SK-N-SH (cell line): ENCODE measurements around the gene FRS3. TPM values are rescaled to one million over a fixed set of nuclear protein-coding genes. Genes with fewer than 3 reads are reported as not detected.

Experiments used
- CTCF ChIA-PET: fragments of 300-600, 350-600 bp; formaldehyde crosslinking; extraction: SDS; loops from one replicate; lab custom pipeline; 2021; lab: Yijun Ruan, JAX
- POLR2A ChIA-PET: fragments of 350-600 bp; sonication (Branson Sonifier 250); formaldehyde crosslinking; extraction: SDS; loops from one replicate; lab custom pipeline; 2020; ENCODE audit warnings: antibody characterized with exemption, inconsistent platforms; lab: Yijun Ruan, JAX
- DNase-seq: peaks from one replicate; pipeline ENCODE4 v3.0.0; 2012
- H2AFZ ChIP-seq: fragments of 200-600 bp; sonication (generic); 2 replicates; pipeline ENCODE4 v1.8.1; 2016; ENCODE audit warnings: antibody characterized with exemption, mild to moderate bottlenecking, low read depth
- H3F3A ChIP-seq: fragments of 200-600 bp; sonication (generic); replicated peaks from 2 replicates; pipeline ENCODE3; 2016; ENCODE audit warnings: antibody characterized with exemption, mild to moderate bottlenecking; ENCODE audit not compliant: insufficient read depth
- H3K27ac ChIP-seq, 2 experiments: fragments of 200-500 bp in 1 of 2; fragments of 200-600 bp in 1 of 2; sonication (Bioruptor generic) in 1 of 2; sonication (generic), shearing (Covaris generic) in 1 of 2; 2 replicates each; pipeline versions ENCODE4 v1.5.1 to v1.6.1; 2014 to 2016; ENCODE audit warnings: low read depth in 2 of 2, inconsistent platforms in 1 of 2, low read length in 1 of 2, mild to moderate bottlenecking in 1 of 2, mixed read lengths in 1 of 2
- H3K27me3 ChIP-seq: fragments of 200-600 bp; sonication (generic), shearing (Covaris generic); 2 replicates; pipeline ENCODE4 v1.6.1; 2016; ENCODE audit warnings: mixed run types; ENCODE audit not compliant: insufficient read depth
- H3K36me3 ChIP-seq, 2 experiments: fragments of 200-500 bp in 1 of 2; fragments of 200-600 bp in 1 of 2; sonication (Bioruptor generic) in 1 of 2; sonication (generic) in 1 of 2; replicated peaks in 1 of 2; 2 replicates each; pipeline versions ENCODE3 to v1.5.1; 2014 to 2016; ENCODE audit warnings: low read length in 1 of 2, mild to moderate bottlenecking in 1 of 2; ENCODE audit not compliant: insufficient read depth in 2 of 2, control insufficient read depth in 1 of 2
- H3K4me1 ChIP-seq, 2 experiments: fragments of 200-500 bp in 1 of 2; fragments of 200-600 bp in 1 of 2; sonication (Bioruptor generic) in 1 of 2; sonication (generic), shearing (Covaris generic) in 1 of 2; 2 replicates each; pipeline versions ENCODE4 v1.5.1 to v1.6.1; 2014 to 2016; ENCODE audit warnings: low read depth in 1 of 2, low read length in 1 of 2, mixed run types in 1 of 2; ENCODE audit not compliant: insufficient read depth in 2 of 2, control insufficient read depth in 1 of 2
- H3K4me2 ChIP-seq: fragments of 200-600 bp; sonication (generic), shearing (Covaris generic); 2 replicates; pipeline ENCODE4 v1.6.1; 2017; ENCODE audit warnings: mixed run types
- H3K4me3 ChIP-seq, 2 experiments: fragments of 200-500 bp in 1 of 2; fragments of 200-600 bp in 1 of 2; sonication (Bioruptor generic) in 1 of 2; sonication (generic), shearing (Covaris generic) in 1 of 2; 2 replicates each; pipeline versions ENCODE4 v1.5.1 to v1.8.1; 2014 to 2016; ENCODE audit warnings: low read depth in 2 of 2, inconsistent platforms in 1 of 2, low read length in 1 of 2, mild to moderate bottlenecking in 1 of 2, mixed read lengths in 1 of 2, moderate library complexity in 1 of 2
- H3K79me2 ChIP-seq: fragments of 200-600 bp; sonication (generic); 2 replicates; pipeline ENCODE4 v1.8.1; 2017; ENCODE audit warnings: mild to moderate bottlenecking; ENCODE audit not compliant: insufficient read depth
- H3K9ac ChIP-seq: fragments of 200-600 bp; sonication (generic); 2 replicates; pipeline ENCODE4 v1.6.1; 2017; ENCODE audit warnings: mixed run types
- H3K9me2 ChIP-seq: fragments of 200-600 bp; sonication (generic); 2 replicates; pipeline ENCODE4 v1.6.1; 2017; ENCODE audit warnings: mixed run types
- H3K9me3 ChIP-seq: fragments of 200-600 bp; sonication (generic); 2 replicates; pipeline ENCODE4 v1.6.1; 2017; ENCODE audit warnings: mixed run types, mild to moderate bottlenecking, moderate library complexity
- H4K20me1 ChIP-seq: fragments of 200-600 bp; sonication (generic); 2 replicates; pipeline ENCODE4 v1.6.1; 2017; ENCODE audit warnings: mild to moderate bottlenecking, mixed run types; ENCODE audit not compliant: insufficient read depth
- CHD2 ChIP-seq: fragments of 150-350 bp; IDR thresholded peaks from 2 replicates; pipeline ENCODE4 v1.6.1; 2018; ENCODE audit warnings: low read length; ENCODE audit not compliant: partially characterized antibody
- CTCF ChIP-seq: fragments of 200-600 bp; sonication (generic); IDR thresholded peaks from 2 replicates; pipeline ENCODE4 v1.6.1; 2017; ENCODE audit warnings: antibody characterized with exemption, mild to moderate bottlenecking, moderate library complexity
- ELF1 ChIP-seq: IDR thresholded peaks from 2 replicates; pipeline ENCODE4 v1.4.0; 2012
- EZH2phosphoT487 ChIP-seq: fragments of 200-600 bp; sonication (generic); IDR thresholded peaks from 2 replicates; pipeline ENCODE4 v1.6.1; 2017; ENCODE audit warnings: low read depth, mixed run types, mild to moderate bottlenecking, antibody characterized with exemption, moderate library complexity, borderline replicate concordance
- GATA2 ChIP-seq: sonication (generic); formaldehyde crosslinking; IDR thresholded peaks from 2 replicates; pipeline ENCODE4 v1.5.0; 2020; ENCODE audit warnings: mild to moderate bottlenecking, missing genetic modification reagents
- IRF3 ChIP-seq: fragments of 150-350 bp; IDR thresholded peaks from 2 replicates; pipeline ENCODE4 v1.6.1; 2016; ENCODE audit warnings: mild to moderate bottlenecking, low read depth, low read length
- MAX ChIP-seq: IDR thresholded peaks from 2 replicates; pipeline ENCODE4 v1.4.0; 2012; ENCODE audit warnings: low read depth
- MEF2A ChIP-seq: IDR thresholded peaks from 2 replicates; pipeline ENCODE4 v1.4.0; 2012; ENCODE audit warnings: low read depth, borderline replicate concordance
- MXI1 ChIP-seq: IDR thresholded peaks from 2 replicates; pipeline ENCODE4 v1.6.1; 2012; ENCODE audit warnings: mild to moderate bottlenecking, low read depth, low read length, improper control_type of control experiment
- RFX5 ChIP-seq: IDR thresholded peaks from 2 replicates; pipeline ENCODE4 v1.6.1; 2012; ENCODE audit warnings: mild to moderate bottlenecking, improper control_type of control experiment, low read length
- SIN3A ChIP-seq: IDR thresholded peaks from 2 replicates; pipeline ENCODE4 v1.6.1; 2012; ENCODE audit warnings: low read depth, mild to moderate bottlenecking, low read length, moderate library complexity, borderline replicate concordance
- SMC3 ChIP-seq: IDR thresholded peaks from 2 replicates; pipeline ENCODE4 v1.6.1; 2012; ENCODE audit warnings: low read depth, low read length, improper control_type of control experiment
- TCF12 ChIP-seq: IDR thresholded peaks from 2 replicates; pipeline ENCODE4 v1.4.0; 2012
- TEAD4 ChIP-seq: IDR thresholded peaks from 2 replicates; pipeline ENCODE4 v1.4.0; 2012; ENCODE audit warnings: mild to moderate bottlenecking, borderline replicate concordance; ENCODE audit not compliant: insufficient read depth
- USF1 ChIP-seq: IDR thresholded peaks from 2 replicates; pipeline ENCODE4 v1.4.0; 2012; ENCODE audit warnings: low read depth, borderline replicate concordance
- USF2 ChIP-seq: fragments of 150-350 bp; IDR thresholded peaks from 2 replicates; pipeline ENCODE4 v1.6.1; 2017; ENCODE audit warnings: antibody characterized with exemption, low read length, low read depth, borderline replicate concordance
- WGBS: methylation state at CpG from one replicate; pipeline ENCODE4 v1.1.6; 2017; ENCODE audit warnings: low lambda C conversion rate; 5-methylcytosine and 5-hydroxymethylcytosine counted together
- polyA plus RNA-seq, 3 experiments: library from polyadenylated mRNA; depleted of rRNA; stranded (reverse); fragments of >200 nt; gene quantifications; 2 replicates each; pipeline ENCODE4 v1.2.3, GENCODE V29; 2012

Gene FRS3
- polyA plus RNA-seq, 1 of the 3 experiments (the other 2 are of a cell fraction): 8.6 TPM

- Histone ChIP-seq H3K9me2 (no peaks in the 10 kb centered on the region), H3K27ac (no peak overlapping the region), H3K9me3 (no peaks in the 10 kb centered on the region)
- TF ChIP-seq USF2 (no peak), USF1 (no peak), TCF12 (no peak), SMC3 (no peak), MXI1 (no peak), ELF1 (no peak), IRF3 (no peak), GATA2 (CRISPR knock-in tag) (no peak), RFX5 (no peak), EZH2phosphoT487 (no peak), TEAD4 (no peak)
- TF ChIP-seq, all 33 proteins: peak for 0
- H3K79me2 ChIP-seq: no peaks in the 10 kb centered on the region
- no peak overlapping the region for H3K4me3 ChIP-seq
- no peak overlapping the region for H3K9ac ChIP-seq
- no peaks in the 10 kb centered on the region for H4K20me1 ChIP-seq
- peaks cover 3% of the 10 kb centered on the region for H3F3A ChIP-seq
- no peaks in the 10 kb centered on the region for H3K4me1 ChIP-seq
- WGBS: 85% methylated on average over 4 of the region's 4 CpGs
- no peaks in the 10 kb centered on the region for H3K36me3 ChIP-seq
- ChIA-PET CTCF (interaction anchor here (0.6 to 1.6 kb wide), 5 partner anchors 13 to 122 kb away, joined by 3 read pairs; partner anchors contain the start of gene MED20), POLR2A (no interaction called here)
- DNase-seq: no peak
- no peak overlapping the region for H3K4me2 ChIP-seq
- H2AFZ ChIP-seq: no peak overlapping the region
- no peaks in the 10 kb centered on the region for H3K27me3 ChIP-seq
Measured at GRCh38 chr6:41814629-41815028, 34.9 kb upstream of the FRS3 start.

GRCh38 chr6:41813956-41814355 lies 34.3 kb upstream of the FRS3 start:
- TF ChIP-seq SIN3A (no peak), MXI1 (no peak), CHD2 (no peak), CTCF (no peak), MEF2A (no peak), MAX (no peak)
- Histone ChIP-seq H3K9ac (no peak overlapping the region), H4K20me1 (no peaks in the 10 kb centered on the region), H3K79me2 (no peaks in the 10 kb centered on the region), H3K27ac (no peak overlapping the region), H2AFZ (no peak overlapping the region), H3K36me3 (no peaks in the 10 kb centered on the region), H3K4me1 (no peaks in the 10 kb centered on the region), H3K4me2 (no peak overlapping the region), H3K27me3 (no peaks in the 10 kb centered on the region), H3K4me3 (no peak overlapping the region), H3K9me3 (no peaks in the 10 kb centered on the region), H3F3A (peaks cover 3% of the 10 kb centered on the region), H3K9me2 (no peaks in the 10 kb centered on the region)
- CTCF ChIA-PET: interaction anchor here (0.8 to 1.6 kb wide), 5 partner anchors 12 to 230 kb away, joined by 3 to 4 read pairs (median 3); partner anchors contain the start of genes BYSL and MED20
- POLR2A ChIA-PET: no interaction called here
- 90% methylated on average over 2 of the region's 2 CpGs for WGBS
- DNase-seq: no peak
